ENCODE results near the gene SCRT2.

The SCRT2 gene

GRCh38 chr20:623021-623420 is 52.6 kb downstream of the SCRT2 start:
- FAIRE-seq, result no peak

DNA sequence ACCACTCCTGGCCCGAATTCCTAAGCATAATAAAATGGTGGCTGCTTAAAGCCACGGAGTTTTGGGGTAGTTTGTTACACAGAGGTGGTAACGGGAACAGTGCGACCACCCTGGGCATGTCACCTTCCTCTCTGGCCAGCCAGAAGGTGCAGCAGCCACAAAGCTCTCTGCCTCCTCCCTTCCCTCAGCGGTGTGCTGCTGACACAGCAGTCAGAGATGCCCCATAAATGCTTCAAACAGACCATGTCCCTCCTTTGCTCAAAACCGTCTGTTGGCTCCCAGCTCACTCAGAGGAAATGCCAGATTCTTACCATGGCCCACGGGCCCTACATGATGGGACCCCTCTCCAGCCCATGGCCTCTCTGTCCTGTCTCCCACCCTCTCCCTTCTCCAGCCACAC is 53.4 kb downstream of the SCRT2 start:
- no peak for FAIRE-seq

DNA sequence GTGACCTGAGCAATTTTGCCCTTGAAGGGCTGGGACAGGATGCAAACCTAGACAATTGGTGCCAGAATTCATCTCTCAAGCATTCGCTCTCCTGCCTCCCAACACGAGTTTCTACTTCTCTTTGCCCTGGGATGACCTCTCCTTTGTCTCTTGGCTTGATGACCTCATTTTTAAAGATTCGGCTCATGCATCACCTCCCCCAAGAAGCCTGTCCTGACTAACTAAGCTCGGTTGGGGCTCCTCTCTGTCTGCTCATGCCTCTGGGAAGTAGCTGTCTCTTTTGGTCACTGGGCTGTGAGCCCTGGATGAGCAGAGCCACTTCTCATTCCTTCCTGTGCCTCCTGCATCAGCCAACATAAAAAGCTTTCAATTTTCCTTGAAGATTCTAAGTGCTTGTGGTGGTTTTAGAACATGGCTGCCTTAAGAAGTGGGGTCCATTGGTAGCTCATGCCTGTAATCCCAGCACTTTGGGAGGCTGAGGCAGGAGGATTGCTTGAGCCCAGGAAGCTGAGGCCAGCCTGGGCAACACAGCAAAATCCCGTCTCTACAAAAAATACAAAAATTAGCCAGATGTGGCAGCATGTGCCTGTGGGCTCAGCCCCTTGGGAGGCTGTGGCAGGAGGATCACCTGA is 54.4 kb downstream of the SCRT2 start:
- no peak for FAIRE-seq

DNA sequence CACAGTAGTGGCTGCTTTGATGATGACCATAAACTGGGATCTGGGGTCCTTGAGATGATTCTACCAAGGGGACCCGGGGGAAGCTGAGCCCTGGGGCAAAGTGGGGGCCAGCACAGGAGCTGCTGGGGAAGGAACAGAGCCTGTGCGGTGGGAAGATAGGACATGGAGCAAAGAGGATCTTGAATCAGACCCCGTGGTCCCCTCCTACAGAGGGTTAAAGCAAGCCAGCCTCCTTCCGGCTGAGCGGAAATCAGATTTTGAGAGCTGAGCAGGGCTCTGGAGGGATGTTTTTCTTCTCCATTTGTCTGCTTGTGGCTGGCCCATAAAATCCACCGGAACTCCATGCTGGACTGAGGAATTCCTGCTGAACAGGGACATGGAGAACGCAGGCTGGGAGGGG is 55.4 kb downstream of the SCRT2 start:
- FAIRE-seq, result no peak

- no peak for FAIRE-seq
Observed at GRCh38 chr20:618980-619379, 56.6 kb downstream of the SCRT2 start.

- no peak for FAIRE-seq
Observed at GRCh38 chr20:617934-618690, 57.5 kb downstream of the SCRT2 start.

DNA sequence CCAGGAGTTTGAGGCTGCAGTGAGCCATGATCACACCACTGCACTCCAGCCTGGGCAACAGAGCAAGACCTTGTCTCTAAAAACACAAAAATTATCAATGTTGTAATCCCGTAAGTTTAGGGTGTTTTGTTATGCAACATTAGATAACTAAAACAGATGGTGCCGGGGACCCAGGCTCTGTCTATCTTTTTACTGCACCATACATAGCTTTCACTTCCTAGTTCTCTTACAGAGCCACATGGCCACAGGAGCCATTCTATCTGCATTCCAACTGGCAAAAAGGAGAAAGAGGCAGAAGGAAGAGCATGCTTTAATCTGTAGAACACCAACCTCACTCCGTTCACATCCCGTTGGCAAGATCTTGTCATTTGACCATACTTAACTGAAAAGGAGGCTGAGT is 60.1 kb downstream of the SCRT2 start:
- no peak for FAIRE-seq

DNA sequence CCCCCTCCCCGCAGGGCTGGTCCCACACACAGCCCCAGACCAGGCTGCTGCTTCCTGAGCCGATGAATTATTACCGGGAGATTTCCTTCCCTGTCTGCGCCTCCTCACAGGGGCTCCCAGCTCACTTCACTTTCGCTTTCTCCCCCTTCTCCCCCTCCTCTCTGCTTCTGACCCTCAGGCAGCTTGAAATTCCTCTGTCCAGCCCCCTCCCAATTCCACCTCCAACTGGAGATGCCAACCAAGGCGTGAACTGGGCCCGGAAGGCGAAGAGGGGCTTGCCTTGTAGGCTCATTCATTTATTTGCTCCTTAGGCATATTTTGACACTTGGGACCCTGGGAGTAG is 63.8 kb downstream of the SCRT2 start:
- no peak for FAIRE-seq

Measured in endometrium (tissue), 2 donors.